Skeletal muscle tissue (tissue), 4 donors: ENCODE data around the gene ABI3BP. TPM values are rescaled to one million over a fixed set of nuclear protein-coding genes. Genes with fewer than 3 reads are reported as not detected.

ENCODE experiments used
- H3K27ac ChIP-seq: one replicate; pipeline ENCODE4 v1.7.0; 2013; ENCODE audit warnings: mild to moderate bottlenecking, low read depth, low read length, inconsistent platforms
- H3K27me3 ChIP-seq, 3 donors: one replicate each; pipeline ENCODE4 v1.7.0; 2013; ENCODE audit warnings: low read length in 3 of 3; ENCODE audit not compliant: control insufficient read depth in 3 of 3, insufficient read depth in 3 of 3
- H3K36me3 ChIP-seq, 3 donors: one replicate each; pipeline ENCODE4 v1.7.0; 2013; ENCODE audit warnings: low read length in 3 of 3; ENCODE audit not compliant: control insufficient read depth in 3 of 3, insufficient read depth in 3 of 3
- H3K4me1 ChIP-seq, 3 donors: one replicate each; pipeline ENCODE4 v1.7.0; 2013; ENCODE audit warnings: low read length in 3 of 3, mild to moderate bottlenecking in 3 of 3; ENCODE audit not compliant: control insufficient read depth in 3 of 3, insufficient read depth in 3 of 3
- H3K4me3 ChIP-seq, 3 donors: one replicate each; pipeline ENCODE4 v1.7.0; 2013; ENCODE audit warnings: low read length in 3 of 3
- H3K9ac ChIP-seq, 3 donors: one replicate each; pipeline ENCODE4 v1.7.0; 2013; ENCODE audit warnings: low read length in 3 of 3, mild to moderate bottlenecking in 3 of 3, moderate library complexity in 2 of 3, low read depth in 1 of 3
- H3K9me3 ChIP-seq, 3 donors: one replicate each; pipeline ENCODE4 v1.7.0; 2013; ENCODE audit warnings: low read length in 3 of 3; ENCODE audit not compliant: control insufficient read depth in 3 of 3
- total RNA-seq: library from RNA; depleted of rRNA; stranded (reverse); fragments of >200 nt; gene quantifications from one replicate; pipeline ENCODE4 v1.2.3, GENCODE V29; 2014
- donor health status: Osteomylitis.

The ABI3BP gene
- 63.2 TPM for total RNA-seq

DNA sequence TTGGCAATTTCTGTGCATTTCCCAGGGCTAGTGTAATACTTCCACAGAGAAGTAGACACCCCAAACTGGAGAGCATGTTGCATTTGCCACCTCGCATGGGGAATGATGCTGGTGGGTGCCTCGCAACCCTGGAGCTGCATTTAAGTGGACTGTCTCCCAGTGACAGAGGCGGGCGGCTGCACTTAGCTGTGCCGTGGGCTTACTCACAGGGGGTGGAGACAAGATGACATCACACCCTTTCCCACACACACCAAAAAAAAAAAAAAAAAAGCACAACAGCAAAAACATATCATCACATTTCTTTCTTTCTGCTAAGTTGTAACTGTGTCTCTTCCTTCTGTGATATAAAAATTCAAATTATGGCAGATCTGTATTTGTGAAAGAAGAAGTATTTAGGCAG, at the start of gene ABI3BP:
Gene ABI3BP (minus strand): TSS at position 113 of the 400 bp plus-strand sequence. CDS start 37 bp downstream, at position 76.
- H3K27ac ChIP-seq, result peak within 1 kb of the TSS; percentile 5

GRCh38 chr3:101039285-101039684, 46.1 kb upstream of the ABI3BP start:
- H3K4me3 ChIP-seq, result no peak overlapping the region
- H3K36me3 ChIP-seq, result no peaks in the 10 kb centered on the region
- no peaks in the 10 kb centered on the region for H3K4me1 ChIP-seq
- H3K9ac ChIP-seq, result no peak overlapping the region
- no peaks in the 10 kb centered on the region for H3K27me3 ChIP-seq
- no peak overlapping the region for H3K27ac ChIP-seq
- no peaks in the 10 kb centered on the region for H3K9me3 ChIP-seq

More for the DNA sequence above, at the start of gene ABI3BP:
- H3K9me3 ChIP-seq, result no peaks in the 10 kb centered on the region
- H3K9ac ChIP-seq, result peak within 1 kb of the TSS; percentile 33 to 54 (median 52)
- H3K27me3 ChIP-seq, result peaks cover 0 to 2% (median 0%) of the 10 kb centered on the region in 3 donors
- peak within 1 kb of the TSS; percentile 41 to 61 (median 56) for H3K4me3 ChIP-seq
- peaks cover 0 to 4% (median 0%) of the 10 kb centered on the region in 3 donors for H3K4me1 ChIP-seq
- no peaks in the 10 kb centered on the region for H3K36me3 ChIP-seq

DNA sequence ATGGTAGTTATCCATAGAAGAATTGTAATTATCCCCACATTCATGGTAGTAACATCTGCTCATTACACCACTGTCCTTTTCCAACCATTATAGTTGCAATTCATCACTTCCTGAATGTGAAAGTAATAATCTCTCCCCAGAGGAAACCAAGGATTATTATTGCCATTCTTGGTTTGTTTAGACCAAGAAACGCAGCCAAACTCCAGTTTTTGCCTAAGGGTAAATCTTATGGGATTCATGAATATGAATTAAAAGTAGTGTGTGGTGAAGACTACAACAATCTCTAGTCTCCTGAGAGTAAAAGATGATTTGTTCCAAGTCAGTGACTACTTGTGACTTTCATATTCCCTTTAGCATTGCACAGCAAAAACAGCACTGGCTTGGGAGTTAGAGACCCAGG, 45.7 kb upstream of the ABI3BP start:
- Histone ChIP-seq H3K27ac (no peak overlapping the region), H3K4me3 (no peak overlapping the region), H3K9ac (no peak overlapping the region), H3K4me1 (no peaks in the 10 kb centered on the region), H3K36me3 (no peaks in the 10 kb centered on the region), H3K9me3 (no peaks in the 10 kb centered on the region), H3K27me3 (no peaks in the 10 kb centered on the region)

GRCh38 chr3:101038393-101038792, 45.2 kb upstream of the ABI3BP start:
- H3K4me1 ChIP-seq, result no peaks in the 10 kb centered on the region
- H3K27ac ChIP-seq, result no peak overlapping the region
- H3K9ac ChIP-seq, result no peak overlapping the region
- H3K27me3 ChIP-seq, result no peaks in the 10 kb centered on the region
- no peaks in the 10 kb centered on the region for H3K36me3 ChIP-seq
- no peak overlapping the region for H3K4me3 ChIP-seq
- no peaks in the 10 kb centered on the region for H3K9me3 ChIP-seq

GRCh38 chr3:101037613-101038012, 44.4 kb upstream of the ABI3BP start:
- Histone ChIP-seq H3K27me3 (no peaks in the 10 kb centered on the region), H3K9me3 (no peaks in the 10 kb centered on the region), H3K4me1 (no peaks in the 10 kb centered on the region), H3K9ac (no peak overlapping the region), H3K4me3 (no peak overlapping the region), H3K27ac (no peak overlapping the region), H3K36me3 (no peaks in the 10 kb centered on the region)

DNA sequence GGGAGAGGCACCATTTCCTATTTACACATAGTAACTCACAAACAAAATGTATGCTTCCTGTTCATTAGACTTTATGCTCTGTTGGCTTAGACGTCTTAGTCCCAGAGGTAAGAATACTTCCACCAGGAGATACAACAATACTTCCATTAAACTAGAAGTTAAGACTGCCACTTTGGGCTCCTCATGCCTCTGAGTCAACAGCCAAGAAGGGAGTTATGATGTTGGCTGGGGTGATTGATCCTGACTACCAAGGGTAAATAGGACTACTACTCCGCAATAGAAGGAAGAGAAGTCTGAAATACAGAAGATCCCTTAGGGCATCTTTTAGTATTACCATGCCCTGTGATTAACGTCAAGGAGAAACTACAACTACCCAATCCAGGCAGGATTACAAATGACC, 43.5 kb upstream of the ABI3BP start:
- no peaks in the 10 kb centered on the region for H3K4me1 ChIP-seq
- no peaks in the 10 kb centered on the region for H3K9me3 ChIP-seq
- H3K9ac ChIP-seq, result no peak overlapping the region
- no peaks in the 10 kb centered on the region for H3K36me3 ChIP-seq
- H3K27ac ChIP-seq, result no peak overlapping the region
- H3K4me3 ChIP-seq, result no peak overlapping the region
- no peaks in the 10 kb centered on the region for H3K27me3 ChIP-seq

GRCh38 chr3:101036213-101036618, 43.0 kb upstream of the ABI3BP start:
- Histone ChIP-seq H3K4me3 (no peak overlapping the region), H3K9ac (no peak overlapping the region), H3K36me3 (no peaks in the 10 kb centered on the region), H3K27ac (no peak overlapping the region), H3K9me3 (no peaks in the 10 kb centered on the region), H3K4me1 (no peaks in the 10 kb centered on the region), H3K27me3 (no peaks in the 10 kb centered on the region)

DNA sequence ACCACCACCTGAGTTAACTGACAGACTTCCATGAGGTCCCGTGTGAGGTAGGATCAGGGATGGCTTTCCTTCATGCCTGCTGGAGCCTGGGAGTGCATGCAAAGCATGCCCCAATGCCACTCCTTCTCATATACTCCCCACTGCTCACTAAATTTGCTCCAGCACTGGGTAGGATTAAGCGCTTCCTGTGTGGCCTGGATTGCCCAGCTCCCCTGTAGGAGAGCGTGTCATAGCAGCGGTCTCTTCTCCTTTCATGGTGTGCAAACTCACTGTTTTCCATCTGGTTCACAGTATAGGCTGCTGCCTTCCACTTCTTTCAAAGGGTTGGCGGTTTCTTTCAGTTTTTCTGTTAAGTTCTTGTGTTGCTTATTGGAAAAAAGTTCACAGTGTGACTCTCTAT, 34.1 kb upstream of the ABI3BP start:
- H3K36me3 ChIP-seq, result no peaks in the 10 kb centered on the region
- no peak overlapping the region for H3K4me3 ChIP-seq
- no peaks in the 10 kb centered on the region for H3K27me3 ChIP-seq
- H3K4me1 ChIP-seq, result no peaks in the 10 kb centered on the region
- H3K9ac ChIP-seq, result no peak overlapping the region
- no peak overlapping the region for H3K27ac ChIP-seq
- H3K9me3 ChIP-seq, result no peaks in the 10 kb centered on the region

- no peak overlapping the region for H3K27ac ChIP-seq
- H3K4me3 ChIP-seq, result no peak overlapping the region
- H3K9ac ChIP-seq, result no peak overlapping the region
- no peaks in the 10 kb centered on the region for H3K4me1 ChIP-seq
- H3K27me3 ChIP-seq, result no peaks in the 10 kb centered on the region
- H3K9me3 ChIP-seq, result no peaks in the 10 kb centered on the region
- no peaks in the 10 kb centered on the region for H3K36me3 ChIP-seq
These were observed 33.7 kb upstream of the ABI3BP start for GRCh38 chr3:101026881-101027280.

- Histone ChIP-seq H3K4me1 (no peaks in the 10 kb centered on the region), H3K9ac (no peak overlapping the region), H3K4me3 (no peak overlapping the region), H3K27ac (no peak overlapping the region), H3K27me3 (no peaks in the 10 kb centered on the region), H3K36me3 (no peaks in the 10 kb centered on the region), H3K9me3 (no peaks in the 10 kb centered on the region)
These were observed 33.0 kb upstream of the ABI3BP start for GRCh38 chr3:101026244-101026643.
